ENCODE measurements around the gene TRAF2.

DNA sequence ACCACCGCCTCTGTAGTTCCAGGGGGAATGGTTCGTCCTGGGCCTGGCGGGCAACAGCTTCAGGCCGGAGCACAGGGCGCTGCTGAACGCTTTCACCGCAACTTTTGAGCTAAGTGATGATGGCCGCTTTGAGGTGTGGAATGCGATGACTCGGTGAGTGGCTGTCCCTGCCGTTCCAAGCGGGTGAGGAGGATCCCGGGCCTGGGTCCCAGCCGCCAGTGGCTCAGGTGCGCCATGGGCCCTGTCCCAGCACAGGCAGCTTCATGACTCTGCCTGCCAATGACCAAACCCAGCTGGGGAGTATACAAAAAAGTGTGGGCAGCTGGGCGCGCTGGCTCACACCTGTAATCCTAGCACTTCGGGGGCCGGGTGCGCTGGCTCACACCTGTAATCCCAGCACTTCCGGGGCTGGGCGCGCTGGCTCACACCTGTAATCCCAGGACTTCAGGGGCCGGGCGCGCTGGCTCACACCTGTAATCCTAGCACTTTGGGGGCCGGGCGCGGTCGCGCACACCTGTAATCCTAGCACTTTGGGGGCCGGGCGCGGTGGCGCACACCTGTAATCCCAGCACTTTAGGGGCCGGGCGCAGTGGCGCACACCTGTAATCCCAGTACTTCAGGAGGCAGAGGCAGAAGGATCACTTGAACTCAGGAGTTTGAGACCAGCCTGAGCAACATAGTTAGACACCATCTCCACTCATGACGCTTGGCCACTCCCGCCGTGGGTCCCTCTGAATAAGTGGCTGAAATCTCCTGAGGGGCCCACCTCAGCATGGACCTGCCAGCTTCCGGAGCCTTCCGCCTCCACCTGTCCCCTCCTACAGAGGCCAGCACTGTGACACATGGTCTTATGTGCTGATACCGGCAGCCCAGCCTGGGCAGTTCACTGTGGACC, 66.8 kb downstream of the TRAF2 start:
- TF ChIP-seq, protein P1, sequence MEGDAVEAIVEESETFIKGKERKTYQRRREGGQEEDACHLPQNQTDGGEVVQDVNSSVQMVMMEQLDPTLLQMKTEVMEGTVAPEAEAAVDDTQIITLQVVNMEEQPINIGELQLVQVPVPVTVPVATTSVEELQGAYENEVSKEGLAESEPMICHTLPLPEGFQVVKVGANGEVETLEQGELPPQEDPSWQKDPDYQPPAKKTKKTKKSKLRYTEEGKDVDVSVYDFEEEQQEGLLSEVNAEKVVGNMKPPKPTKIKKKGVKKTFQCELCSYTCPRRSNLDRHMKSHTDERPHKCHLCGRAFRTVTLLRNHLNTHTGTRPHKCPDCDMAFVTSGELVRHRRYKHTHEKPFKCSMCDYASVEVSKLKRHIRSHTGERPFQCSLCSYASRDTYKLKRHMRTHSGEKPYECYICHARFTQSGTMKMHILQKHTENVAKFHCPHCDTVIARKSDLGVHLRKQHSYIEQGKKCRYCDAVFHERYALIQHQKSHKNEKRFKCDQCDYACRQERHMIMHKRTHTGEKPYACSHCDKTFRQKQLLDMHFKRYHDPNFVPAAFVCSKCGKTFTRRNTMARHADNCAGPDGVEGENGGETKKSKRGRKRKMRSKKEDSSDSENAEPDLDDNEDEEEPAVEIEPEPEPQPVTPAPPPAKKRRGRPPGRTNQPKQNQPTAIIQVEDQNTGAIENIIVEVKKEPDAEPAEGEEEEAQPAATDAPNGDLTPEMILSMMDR (IDR thresholded peaks at IDR 0.05): no peak
- no peak for TF ChIP-seq POLR2A (IDR thresholded peaks at IDR 0.05)

Data from right lobe of liver (tissue), 4 donors.